WTC11 (cell line): Measurements from ENCODE around the gene FAM131C. TPM values are rescaled to one million over a fixed set of nuclear protein-coding genes. Genes with fewer than 3 reads are reported as not detected.
A peak's percentile ranks its signal among the peaks of the same experiment; 100 is the strongest.

Experiments
- ATAC-seq: fragments of 200-7000 bp; cut with Tn5 transposase; 2 replicates; pipeline ENCODE4 v1.10.0; 2021; ENCODE audit warnings: mild to moderate bottlenecking, moderate library complexity
- CTCF ChIA-PET: fragments of 300-600 bp; sonication (Branson Sonifier 250); formaldehyde crosslinking; loops from one replicate; lab custom pipeline; 2021; ENCODE audit warnings: antibody characterized with exemption; lab: Charles Lee
- POLR2A ChIA-PET: fragments of 350-600 bp; sonication (Branson Sonifier 250); formaldehyde crosslinking; loops from one replicate; lab custom pipeline; 2021; ENCODE audit warnings: antibody characterized with exemption; lab: Charles Lee
- DNase-seq: peaks from one replicate; pipeline ENCODE4 v3.0.0; 2021; ENCODE audit warnings: low spot score
- H3K27ac Mint-ChIP-seq: 2 replicates; pipeline ENCODE4 v1.8.0; 2021; ENCODE audit warnings: mixed read lengths
- H3K27me3 Mint-ChIP-seq: 2 replicates; pipeline ENCODE4 v1.8.0; 2021; ENCODE audit warnings: low read depth, mild to moderate bottlenecking, moderate library complexity, mixed read lengths
- H3K36me3 Mint-ChIP-seq: 2 replicates; pipeline ENCODE4 v1.8.0; 2021; ENCODE audit warnings: mixed read lengths
- H3K4me1 Mint-ChIP-seq: 2 replicates; pipeline ENCODE4 v1.8.0; 2022; ENCODE audit warnings: mixed read lengths
- H3K4me3 Mint-ChIP-seq: 2 replicates; pipeline ENCODE4 v1.8.0; 2021; ENCODE audit warnings: mild to moderate bottlenecking, moderate library complexity, mixed read lengths
- H3K9me3 Mint-ChIP-seq: 2 replicates; pipeline ENCODE4 v1.8.0; 2021; ENCODE audit warnings: mixed read lengths
- ATF1 ChIP-seq: sonication (generic); formaldehyde crosslinking; IDR thresholded peaks from 2 replicates; pipeline ENCODE4 v1.8.1; 2023; ENCODE audit warnings: mild to moderate bottlenecking, moderate library complexity, missing genetic modification reagents
- ATF2 ChIP-seq: sonication (generic); formaldehyde crosslinking; IDR thresholded peaks from 2 replicates; pipeline ENCODE4 v1.8.1; 2022; ENCODE audit warnings: low read depth, missing genetic modification reagents, borderline replicate concordance
- ATF6 ChIP-seq: sonication (generic); formaldehyde crosslinking; IDR thresholded peaks from 2 replicates; pipeline ENCODE4 v1.8.1; 2023; ENCODE audit warnings: mild to moderate bottlenecking, missing genetic modification reagents
- NFYB ChIP-seq: sonication (generic); formaldehyde crosslinking; conservative IDR thresholded peaks from 2 replicates; pipeline ENCODE4 v1.8.0; 2022; ENCODE audit warnings: low read depth, missing genetic modification reagents
- PRRX2 ChIP-seq: fragments of 250-450 bp; sonication (Bioruptor Pico); IDR thresholded peaks from 2 replicates; pipeline ENCODE4 v1.8.0; 2021; ENCODE audit warnings: mild to moderate bottlenecking
- RORB ChIP-seq: fragments of 250-450 bp; sonication (Bioruptor Pico); IDR thresholded peaks from 2 replicates; pipeline ENCODE4 v1.9.0; 2021; ENCODE audit warnings: mild to moderate bottlenecking
- SMAD4 ChIP-seq: sonication (generic); formaldehyde crosslinking; IDR thresholded peaks from 2 replicates; pipeline ENCODE4 v1.8.0; 2022; ENCODE audit warnings: mild to moderate bottlenecking, missing genetic modification reagents
- ZBTB21 ChIP-seq: sonication (generic); formaldehyde crosslinking; IDR thresholded peaks from 2 replicates; pipeline ENCODE4 v1.8.1; 2023; ENCODE audit warnings: mild to moderate bottlenecking, missing genetic modification reagents, borderline replicate concordance
- ZNF317 ChIP-seq: sonication (generic); formaldehyde crosslinking; IDR thresholded peaks from 2 replicates; pipeline ENCODE4 v1.8.1; 2023; ENCODE audit warnings: low read depth, mild to moderate bottlenecking, moderate library complexity, missing genetic modification reagents, borderline replicate concordance
- total RNA-seq: library from RNA; stranded (reverse); gene quantifications from 3 replicates; pipeline ENCODE4 v1.2.3, GENCODE V29; 2021
- TF ChIP-seq, protein P1 (sequence below): sonication (generic); formaldehyde crosslinking; IDR thresholded peaks from 2 replicates; pipeline ENCODE4 v1.8.1; 2023; ENCODE audit warnings: mild to moderate bottlenecking, moderate library complexity, missing genetic modification reagents
- TF ChIP-seq, protein P2 (sequence below): sonication (generic); formaldehyde crosslinking; conservative IDR thresholded peaks from 2 replicates; pipeline ENCODE4 v1.8.1; 2023; ENCODE audit warnings: mild to moderate bottlenecking, low read depth, missing genetic modification reagents, moderate library complexity

Gene FAM131C
- total RNA-seq, 1 experiment from 2014 or later = 1.4 TPM

GRCh38 chr1:16068356-16069270 lies 4.8 kb downstream of the FAM131C start:
- DNase-seq = no peak
- no peak for ATAC-seq
- ChIA-PET CTCF (interaction anchor here (0.6 to 1.9 kb wide), 5 partner anchors 10 to 552 kb away, joined by 3 to 8 read pairs (median 3); no protein-coding TSS in a partner anchor), POLR2A (no interaction called here)
- no peaks in the 10 kb centered on the region for H3K36me3 Mint-ChIP-seq
- no peaks in the 10 kb centered on the region for H3K9me3 Mint-ChIP-seq
- H3K4me3 Mint-ChIP-seq = no peak overlapping the region
- peak overlapping the region; percentile 31; the same call in 1 of the 2 replicates for H3K27ac Mint-ChIP-seq
- H3K27me3 Mint-ChIP-seq = peaks cover 20% of the 10 kb centered on the region
- TF ChIP-seq, protein P1, sequence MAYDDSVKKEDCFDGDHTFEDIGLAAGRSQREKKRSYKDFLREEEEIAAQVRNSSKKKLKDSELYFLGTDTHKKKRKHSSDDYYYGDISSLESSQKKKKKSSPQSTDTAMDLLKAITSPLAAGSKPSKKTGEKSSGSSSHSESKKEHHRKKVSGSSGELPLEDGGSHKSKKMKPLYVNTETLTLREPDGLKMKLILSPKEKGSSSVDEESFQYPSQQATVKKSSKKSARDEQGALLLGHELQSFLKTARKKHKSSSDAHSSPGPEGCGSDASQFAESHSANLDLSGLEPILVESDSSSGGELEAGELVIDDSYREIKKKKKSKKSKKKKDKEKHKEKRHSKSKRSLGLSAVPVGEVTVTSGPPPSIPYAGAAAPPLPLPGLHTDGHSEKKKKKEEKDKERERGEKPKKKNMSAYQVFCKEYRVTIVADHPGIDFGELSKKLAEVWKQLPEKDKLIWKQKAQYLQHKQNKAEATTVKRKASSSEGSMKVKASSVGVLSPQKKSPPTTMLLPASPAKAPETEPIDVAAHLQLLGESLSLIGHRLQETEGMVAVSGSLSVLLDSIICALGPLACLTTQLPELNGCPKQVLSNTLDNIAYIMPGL (CRISPR knock-in tag) = no peak
- no peak for TF ChIP-seq RORB (CRISPR knock-in tag)
- TF ChIP-seq, protein P2, sequence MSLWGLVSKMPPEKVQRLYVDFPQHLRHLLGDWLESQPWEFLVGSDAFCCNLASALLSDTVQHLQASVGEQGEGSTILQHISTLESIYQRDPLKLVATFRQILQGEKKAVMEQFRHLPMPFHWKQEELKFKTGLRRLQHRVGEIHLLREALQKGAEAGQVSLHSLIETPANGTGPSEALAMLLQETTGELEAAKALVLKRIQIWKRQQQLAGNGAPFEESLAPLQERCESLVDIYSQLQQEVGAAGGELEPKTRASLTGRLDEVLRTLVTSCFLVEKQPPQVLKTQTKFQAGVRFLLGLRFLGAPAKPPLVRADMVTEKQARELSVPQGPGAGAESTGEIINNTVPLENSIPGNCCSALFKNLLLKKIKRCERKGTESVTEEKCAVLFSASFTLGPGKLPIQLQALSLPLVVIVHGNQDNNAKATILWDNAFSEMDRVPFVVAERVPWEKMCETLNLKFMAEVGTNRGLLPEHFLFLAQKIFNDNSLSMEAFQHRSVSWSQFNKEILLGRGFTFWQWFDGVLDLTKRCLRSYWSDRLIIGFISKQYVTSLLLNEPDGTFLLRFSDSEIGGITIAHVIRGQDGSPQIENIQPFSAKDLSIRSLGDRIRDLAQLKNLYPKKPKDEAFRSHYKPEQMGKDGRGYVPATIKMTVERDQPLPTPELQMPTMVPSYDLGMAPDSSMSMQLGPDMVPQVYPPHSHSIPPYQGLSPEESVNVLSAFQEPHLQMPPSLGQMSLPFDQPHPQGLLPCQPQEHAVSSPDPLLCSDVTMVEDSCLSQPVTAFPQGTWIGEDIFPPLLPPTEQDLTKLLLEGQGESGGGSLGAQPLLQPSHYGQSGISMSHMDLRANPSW (CRISPR knock-in tag) = no peak
- H3K4me1 Mint-ChIP-seq = peaks cover 28% of the 10 kb centered on the region

- peak overlapping the region; percentile 41; the same call in 1 of the 2 replicates for H3K27ac Mint-ChIP-seq
- TF ChIP-seq RORB (CRISPR knock-in tag) (no peak), ATF2 (CRISPR knock-in tag) (no peak), ZBTB21 (no peak), ZNF317 (CRISPR knock-in tag) (no peak), ATF6 (CRISPR knock-in tag) (no peak), ATF1 (CRISPR knock-in tag) (no peak), SMAD4 (no peak), NFYB (CRISPR knock-in tag) (no peak), PRRX2 (CRISPR knock-in tag) (no peak)
- no peak for DNase-seq
- peaks cover 19% of the 10 kb centered on the region for H3K27me3 Mint-ChIP-seq
- no peak for ATAC-seq
- POLR2A ChIA-PET = interaction anchor here (1.1 kb wide), 1 partner anchor 86 kb away, joined by 3 read pairs; no protein-coding TSS in a partner anchor
- peaks cover 33% of the 10 kb centered on the region for H3K4me1 Mint-ChIP-seq
- H3K4me3 Mint-ChIP-seq = no peak overlapping the region
- no peaks in the 10 kb centered on the region for H3K9me3 Mint-ChIP-seq
- CTCF ChIA-PET = interaction anchor here (0.6 to 1.3 kb wide), 4 partner anchors 11 to 553 kb away, joined by 3 to 6 read pairs (median 3); no protein-coding TSS in a partner anchor
- H3K36me3 Mint-ChIP-seq = no peaks in the 10 kb centered on the region
These were observed 5.5 kb downstream of the FAM131C start for GRCh38 chr1:16067933-16068332.
